22Rv1 (cell line): ENCODE data around the gene SMIM35.

ENCODE experiments used
- ZFX ChIP-seq: fragments of 450-650 bp; IDR thresholded peaks from 2 replicates; pipeline ENCODE4 v1.6.1; 2017; ENCODE audit warnings: antibody characterized with exemption, borderline replicate concordance
- TF ChIP-seq, protein P1 (sequence below): fragments of 450-650 bp; IDR thresholded peaks from 2 replicates; pipeline ENCODE4 v1.5.1; 2017; ENCODE audit warnings: mild to moderate bottlenecking

DNA sequence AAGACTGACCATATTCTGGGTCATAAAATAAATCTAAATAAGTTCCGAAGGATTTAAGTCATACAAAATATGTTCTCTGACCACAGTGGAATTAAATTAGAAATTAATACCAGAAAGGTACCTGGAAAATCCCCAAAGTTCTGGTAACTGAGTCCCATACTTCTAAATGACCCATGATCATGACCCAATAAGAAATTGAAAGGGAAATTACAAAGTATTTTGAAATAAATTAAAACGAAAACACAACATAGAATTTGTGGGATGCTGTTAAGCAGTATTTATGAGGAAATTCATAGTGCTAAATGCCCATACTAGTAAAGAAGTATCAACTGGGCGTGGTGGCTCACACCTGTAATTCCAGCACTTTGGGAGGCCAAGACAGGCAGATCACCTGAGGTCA lies 123.9 kb downstream of the SMIM35 start:
- TF ChIP-seq, protein P1, sequence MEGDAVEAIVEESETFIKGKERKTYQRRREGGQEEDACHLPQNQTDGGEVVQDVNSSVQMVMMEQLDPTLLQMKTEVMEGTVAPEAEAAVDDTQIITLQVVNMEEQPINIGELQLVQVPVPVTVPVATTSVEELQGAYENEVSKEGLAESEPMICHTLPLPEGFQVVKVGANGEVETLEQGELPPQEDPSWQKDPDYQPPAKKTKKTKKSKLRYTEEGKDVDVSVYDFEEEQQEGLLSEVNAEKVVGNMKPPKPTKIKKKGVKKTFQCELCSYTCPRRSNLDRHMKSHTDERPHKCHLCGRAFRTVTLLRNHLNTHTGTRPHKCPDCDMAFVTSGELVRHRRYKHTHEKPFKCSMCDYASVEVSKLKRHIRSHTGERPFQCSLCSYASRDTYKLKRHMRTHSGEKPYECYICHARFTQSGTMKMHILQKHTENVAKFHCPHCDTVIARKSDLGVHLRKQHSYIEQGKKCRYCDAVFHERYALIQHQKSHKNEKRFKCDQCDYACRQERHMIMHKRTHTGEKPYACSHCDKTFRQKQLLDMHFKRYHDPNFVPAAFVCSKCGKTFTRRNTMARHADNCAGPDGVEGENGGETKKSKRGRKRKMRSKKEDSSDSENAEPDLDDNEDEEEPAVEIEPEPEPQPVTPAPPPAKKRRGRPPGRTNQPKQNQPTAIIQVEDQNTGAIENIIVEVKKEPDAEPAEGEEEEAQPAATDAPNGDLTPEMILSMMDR = no peak
- TF ChIP-seq ZFX = no peak
